ENCODE data around the gene DCTN4. TPM values are rescaled to one million over a fixed set of nuclear protein-coding genes. Genes with fewer than 3 reads are reported as not detected.

DCTN4 gene
- total and polyA plus RNA-seq, 2 of the 8 experiments (the other 6 are each of a cell fraction or from before 2014, with no cell fraction given): 20.5 to 42.7 TPM

DNA sequence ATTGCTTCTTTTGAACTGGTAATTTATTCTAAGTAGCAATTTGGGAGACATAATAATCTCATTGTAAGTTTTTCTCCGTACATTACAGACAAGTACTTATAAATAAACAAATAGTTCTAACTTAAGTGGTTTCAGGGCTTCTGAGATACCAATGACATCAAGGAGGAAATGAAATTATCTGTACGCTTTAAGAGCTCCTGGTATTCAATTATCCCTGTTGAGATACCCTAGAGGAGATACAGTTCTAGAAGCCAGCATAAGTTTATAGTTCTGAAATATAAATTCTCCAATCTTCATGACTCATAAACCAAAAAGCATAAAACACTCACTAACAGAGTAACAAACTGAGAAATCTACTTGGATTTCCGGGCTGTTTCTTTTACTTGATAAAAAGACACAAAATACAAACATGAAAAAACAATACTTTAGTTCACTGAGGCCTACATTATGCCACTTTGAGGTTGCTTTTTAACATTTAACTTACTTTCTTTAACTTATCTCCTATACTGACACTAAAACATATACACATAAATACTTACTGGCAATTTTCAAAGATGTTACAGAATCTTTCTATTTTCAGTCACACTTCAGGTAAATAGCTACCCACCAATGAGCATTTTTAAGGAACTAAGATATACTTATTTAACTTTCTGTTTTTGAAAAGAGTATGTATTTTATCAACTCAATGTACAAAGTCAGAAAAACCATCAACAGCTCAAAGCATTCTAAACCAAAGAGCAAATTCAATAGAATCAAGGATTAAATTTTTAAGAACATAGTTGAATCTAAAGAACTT, 7.5 kb downstream of the DCTN4 start:
- Histone ChIP-seq H3K79me1 (ENCODE audit: low read depth, low read length) (no peaks in the 10 kb centered on the region), H2AFZ (ENCODE audit: low read length) (no peak overlapping the region), H3K36me3 (ENCODE audit: control insufficient read depth in 2 of 4, insufficient read depth in 4 of 4, low read length in 3 of 4) (peaks cover 4 to 50% (median 23%) of the 10 kb centered on the region in 4 experiments; a peak in 7 of 8 replicates), H3K27ac (ENCODE audit: low read depth, low read length) (no peak overlapping the region), H3K4me3 (ENCODE audit: extremely low read depth in 1 of 4, insufficient read depth in 2 of 4, low read depth in 3 of 4, low read length in 4 of 4) (no peak overlapping the region), H2BK5ac (ENCODE audit: low read depth, low read length) (no peak overlapping the region), H4K8ac (ENCODE audit: extremely low read depth, insufficient read depth, low read length) (no peak overlapping the region), H3K23ac (ENCODE audit: insufficient read length) (no peak overlapping the region), H3K9ac (replicated peaks in 1 of 4; ENCODE audit: extremely low read depth in 1 of 4, low read depth in 3 of 4, low read length in 3 of 4) (no peak overlapping the region), H3K18ac (ENCODE audit: extremely low read depth, low read length) (no peak overlapping the region), H2BK120ac (replicated peaks; ENCODE audit: low read depth, low read length) (no peak overlapping the region), H2BK20ac (ENCODE audit: low read length) (no peak overlapping the region), H3K23me2 (ENCODE audit: low read depth, low read length) (no peaks in the 10 kb centered on the region), H2BK12ac (ENCODE audit: low read depth, low read length) (no peak overlapping the region), H4K20me1 (replicated peaks in 1 of 2; ENCODE audit: control insufficient read depth in 1 of 2, insufficient read depth in 2 of 2, low read length in 2 of 2) (no peaks in the 10 kb centered on the region), H3K4me1 (replicated peaks in 1 of 4; ENCODE audit: control insufficient read depth in 3 of 4, insufficient read depth in 4 of 4, low read length in 3 of 4) (no peaks in the 10 kb centered on the region), H2AK5ac (ENCODE audit: low read depth, low read length) (no peak overlapping the region), H4K91ac (replicated peaks; ENCODE audit: insufficient read length, low read length) (no peak overlapping the region), H2BK15ac (ENCODE audit: low read length) (no peak overlapping the region), H3K4me2 (ENCODE audit: insufficient read depth in 1 of 2, low read depth in 2 of 2, low read length in 2 of 2) (no peak overlapping the region), H4K5ac (ENCODE audit: insufficient read length, low read depth, low read length) (no peak overlapping the region), H3K9me3 (ENCODE audit: insufficient read depth in 2 of 2, low read depth in 1 of 2, low read length in 1 of 2) (no peaks in the 10 kb centered on the region), H3K14ac (ENCODE audit: insufficient read length) (no peak overlapping the region), H3K27me3 (replicated peaks in 1 of 4; ENCODE audit: control insufficient read depth in 3 of 4, extremely low read depth in 1 of 4, insufficient read depth in 3 of 4, low read length in 3 of 4) (no peaks in the 10 kb centered on the region), H3K4ac (replicated peaks; ENCODE audit: insufficient read length, low read depth, low read length) (no peak overlapping the region), H3K79me2 (ENCODE audit: control insufficient read depth in 1 of 2, insufficient read depth in 2 of 2, low read length in 2 of 2) (peaks cover 0 to 15% of the 10 kb centered on the region in 2 experiments; a peak in 2 of 4 replicates), H3K56ac (replicated peaks; ENCODE audit: insufficient read length, low read depth, low read length) (no peak overlapping the region)
- CTCF ChIA-PET (ENCODE audit: partially characterized antibody): interaction anchor here (0.6 to 1.6 kb wide), 3 partner anchors 12 to 50 kb away, joined by 3 to 7 read pairs (median 4); no protein-coding TSS in a partner anchor
- TF ChIP-seq SIRT6 (IDR thresholded peaks at IDR 0.05; ENCODE audit: low read length): no peak
- FAIRE-seq (no peak), DNase-seq (ENCODE audit: low read depth in 1 of 2, low spot score in 2 of 2) (no peak)
- 90% methylated on average over 3 of the region's 3 CpGs; no CpG with 5 or more reads in 1 of the 2 experiments for WGBS, 2 experiments (ENCODE audit: extremely low coverage in 1 of 2, insufficient coverage in 1 of 2, insufficient read length in 1 of 2, insufficient replicate concordance in 2 of 2, low coverage in 1 of 2, low lambda C conversion rate in 2 of 2, missing lambda C conversion rate in 1 of 2)
- POLR2A ChIA-PET (ENCODE audit: partially characterized antibody): interaction anchor here (0.6 to 1.4 kb wide), 2 partner anchors 31 to 307 kb away, joined by 3 read pairs; no protein-coding TSS in a partner anchor

Data from H1 (cell line).